ENCODE results near the gene G3BP2.
A peak's percentile ranks its signal among the peaks of the same experiment; 100 is the strongest.
"Not testable (repeated sequence)": the region's sequence is repeated elsewhere in the genome, so short reads cannot be mapped to it uniquely, and the experiment has no call there.

The G3BP2 gene

GRCh38 chr4:75683482-75684155 is 10.4 kb upstream of the G3BP2 start:
- no peak for DNase-seq

- no peak for DNase-seq
These were observed 6.8 kb upstream of the G3BP2 start for GRCh38 chr4:75679876-75680575.

DNA sequence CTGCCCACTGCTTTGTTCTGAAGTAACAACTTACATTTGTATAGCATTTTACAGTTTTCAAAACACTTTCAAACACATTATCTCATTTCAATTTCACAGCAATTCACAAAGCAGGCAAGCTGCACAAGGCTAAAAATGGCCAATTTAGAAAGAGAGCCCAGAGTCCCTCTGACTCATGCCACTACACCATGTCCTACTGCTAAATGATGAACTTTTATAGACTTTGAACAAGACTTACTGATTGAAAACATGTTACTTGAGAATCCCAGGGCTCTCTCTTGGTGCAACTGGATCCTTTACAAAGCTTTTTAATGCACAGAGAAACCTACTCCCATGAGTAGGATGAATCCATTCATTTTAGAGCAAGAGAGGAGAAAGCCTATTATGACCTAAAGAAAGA is 5.8 kb upstream of the G3BP2 start:
- DNase-seq, result no peak

DNA sequence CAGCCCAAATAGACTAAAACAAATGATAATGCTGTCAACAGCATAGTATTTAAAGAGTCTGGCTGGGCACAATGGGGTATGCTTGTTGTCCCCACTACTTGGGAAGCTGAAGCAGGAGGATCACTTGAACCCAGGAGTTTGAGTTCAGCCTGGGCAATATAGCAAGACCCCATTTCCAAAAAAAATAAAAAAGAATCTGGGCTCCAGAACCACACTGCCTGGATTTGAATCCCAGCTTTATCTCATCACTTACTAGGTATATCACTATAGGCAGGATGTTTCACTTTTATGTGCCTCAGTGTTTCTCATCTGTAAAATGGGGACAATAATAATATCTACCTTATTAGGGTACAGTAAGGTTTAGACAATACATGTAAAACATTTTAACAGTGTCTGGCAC is 5.3 kb upstream of the G3BP2 start:
- no peak for DNase-seq

GRCh38 chr4:75675004-75675531 is 1.9 kb upstream of the G3BP2 start:
- no peak for DNase-seq

DNA sequence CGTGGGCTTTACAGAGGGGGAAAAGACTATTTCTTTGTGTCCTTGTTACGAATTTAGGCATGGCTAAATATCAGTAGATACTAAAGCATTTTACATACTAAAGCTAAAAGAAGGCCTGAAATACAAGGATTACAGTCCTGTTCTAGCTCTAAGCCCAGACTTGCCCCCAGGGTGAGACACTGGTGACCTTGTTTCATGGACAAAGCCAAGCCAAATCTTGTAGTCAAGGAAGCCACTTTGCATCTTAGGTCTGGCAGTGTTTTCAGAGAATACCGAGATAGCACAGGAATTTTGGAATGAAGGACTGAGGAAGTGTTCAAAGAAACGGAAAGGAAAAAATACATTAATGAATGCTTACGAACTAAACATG is 733 bp upstream of the G3BP2 start:
- no peak for DNase-seq

GRCh38 chr4:75672461-75673026 is 667 bp downstream of the G3BP2 start:
- DNase-seq, result peak; percentile 46

GRCh38 chr4:75671802-75672421 is 1.3 kb downstream of the G3BP2 start:
- no peak for DNase-seq

GRCh38 chr4:75668596-75668995 is 4.6 kb downstream of the G3BP2 start:
- DNase-seq, result no peak

- not testable (repeated sequence) for DNase-seq
These were observed 5.6 kb downstream of the G3BP2 start for GRCh38 chr4:75667636-75668035.

DNA sequence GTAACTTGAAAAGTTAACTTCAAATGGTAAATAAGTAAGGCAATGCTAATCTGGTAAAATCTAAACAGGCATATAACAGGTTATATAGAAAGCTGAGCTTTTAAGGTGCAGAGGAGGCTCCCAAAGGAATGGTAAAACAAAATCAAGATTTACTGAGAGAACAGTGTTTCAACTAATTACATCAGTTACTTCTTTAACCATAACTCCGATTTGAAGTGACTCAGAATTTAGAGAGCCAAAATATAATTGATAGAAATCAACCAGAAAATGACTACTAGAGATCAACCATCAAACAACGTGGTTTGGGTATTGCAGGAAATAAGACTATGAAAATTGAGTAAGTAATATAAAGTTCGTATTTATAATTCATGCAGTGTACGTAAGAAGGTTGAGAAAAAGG is 6.9 kb downstream of the G3BP2 start:
- DNase-seq, result no peak

DNA sequence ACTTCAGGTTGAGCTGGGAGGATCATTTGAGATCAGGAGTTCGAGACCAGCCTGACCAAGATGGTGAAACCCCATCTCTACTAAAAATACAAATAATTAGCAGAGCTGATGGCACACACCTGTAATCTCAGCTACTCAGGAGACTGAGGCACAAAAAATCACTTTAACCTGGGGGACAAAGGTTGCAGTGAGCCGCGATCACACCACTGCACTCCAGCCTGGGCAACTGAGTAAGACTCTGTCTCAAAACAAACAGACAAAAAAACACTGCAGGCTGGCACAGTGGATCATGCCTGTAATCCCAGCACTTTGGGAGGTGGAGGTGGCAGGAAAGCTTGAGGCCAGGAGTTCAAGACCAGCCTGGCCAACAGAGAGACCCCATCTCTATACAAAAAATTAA is 8.6 kb downstream of the G3BP2 start:
- not testable (repeated sequence) for DNase-seq

DNA sequence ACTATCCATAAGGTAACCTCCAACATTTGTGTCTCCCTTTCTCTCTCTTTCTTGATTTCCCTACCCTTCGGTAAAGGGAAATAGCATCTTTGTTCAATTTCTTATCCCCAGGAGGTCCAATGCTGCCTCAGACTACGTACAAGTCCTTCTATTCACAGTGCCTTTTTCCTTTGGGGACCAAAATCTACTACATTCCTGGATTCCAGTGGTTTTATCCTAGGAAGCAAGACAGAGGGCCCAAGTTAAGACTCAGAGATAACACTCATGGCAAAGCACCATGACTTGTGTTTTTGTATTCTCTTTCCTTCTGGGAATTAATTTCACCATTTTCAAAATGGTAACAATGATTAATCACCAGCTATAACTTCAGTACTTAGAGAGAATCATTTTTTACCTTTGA is 10.6 kb downstream of the G3BP2 start:
- DNase-seq, result no peak

GRCh38 chr4:75660491-75660890 is 12.7 kb downstream of the G3BP2 start:
- DNase-seq, result no peak

DNA sequence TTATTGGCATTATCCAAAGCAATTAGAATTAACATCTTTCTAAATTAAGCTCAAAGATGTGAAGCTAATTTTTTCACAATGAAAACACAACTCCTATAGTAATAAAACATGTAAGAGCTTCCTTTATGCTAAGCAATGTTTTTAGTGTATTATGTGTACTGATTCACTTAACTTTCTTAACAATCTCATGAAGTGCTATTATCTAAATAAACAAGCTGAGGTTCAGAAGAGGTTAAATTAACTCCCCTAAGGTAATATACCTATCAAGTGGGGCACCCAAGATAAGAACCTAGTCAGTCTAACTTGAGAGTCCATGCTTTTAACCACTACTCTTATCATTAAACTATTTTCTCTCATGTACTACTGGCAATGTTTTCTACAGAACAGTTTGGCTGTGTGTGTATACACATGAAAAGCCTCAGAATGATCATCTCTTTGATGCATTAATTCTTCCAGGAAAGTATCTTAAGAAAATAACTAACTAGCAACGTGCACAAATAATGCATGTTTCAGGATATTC is 13.6 kb downstream of the G3BP2 start:
- DNase-seq, result no peak

DNA sequence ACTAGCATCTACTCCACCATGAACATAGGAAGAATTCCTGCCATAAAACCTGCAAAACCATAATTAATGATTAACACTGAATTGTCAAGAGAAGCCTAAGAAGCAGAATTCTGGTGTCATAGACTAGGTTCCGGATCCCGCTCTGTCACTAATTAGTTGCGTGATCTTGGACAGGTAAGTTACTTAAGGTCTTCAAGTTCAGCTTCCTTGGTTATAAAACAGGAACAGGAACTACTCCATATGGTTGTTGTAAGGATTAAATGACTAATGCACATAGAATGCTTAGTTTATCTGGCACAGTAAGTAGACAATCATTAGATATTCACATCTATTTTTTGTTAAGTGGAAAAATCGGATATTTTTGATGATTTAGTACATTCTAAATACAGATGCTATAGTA is 14.3 kb downstream of the G3BP2 start:
- no peak for DNase-seq

GRCh38 chr4:75655562-75655961 is 17.6 kb downstream of the G3BP2 start:
- DNase-seq, result no peak

GRCh38 chr4:75654905-75655304 is 18.3 kb downstream of the G3BP2 start:
- no peak for DNase-seq

- no peak for DNase-seq
These were observed 19.2 kb downstream of the G3BP2 start for GRCh38 chr4:75653845-75654503.

DNA sequence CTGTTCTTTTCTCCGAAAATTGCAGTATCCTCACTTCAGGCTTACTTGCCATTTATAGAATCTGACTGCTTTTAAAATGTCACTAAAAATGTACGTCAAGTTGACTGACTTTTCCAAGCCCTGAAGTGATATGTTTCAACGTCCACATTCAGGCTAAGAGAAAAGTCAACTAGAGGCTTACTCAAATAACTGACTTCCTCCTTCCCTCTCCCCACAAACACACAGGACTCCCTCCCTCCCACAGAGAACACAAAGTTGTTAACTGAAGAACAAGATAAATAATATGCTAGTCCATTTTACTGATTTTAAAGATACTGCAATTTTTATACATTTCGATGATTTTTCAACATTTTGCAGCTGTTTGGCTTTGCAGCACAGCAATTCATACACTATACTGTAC is 29.1 kb downstream of the G3BP2 start:
- DNase-seq, result no peak

GRCh38 chr4:75643651-75644050 is 29.6 kb downstream of the G3BP2 start:
- no peak for DNase-seq

DNA sequence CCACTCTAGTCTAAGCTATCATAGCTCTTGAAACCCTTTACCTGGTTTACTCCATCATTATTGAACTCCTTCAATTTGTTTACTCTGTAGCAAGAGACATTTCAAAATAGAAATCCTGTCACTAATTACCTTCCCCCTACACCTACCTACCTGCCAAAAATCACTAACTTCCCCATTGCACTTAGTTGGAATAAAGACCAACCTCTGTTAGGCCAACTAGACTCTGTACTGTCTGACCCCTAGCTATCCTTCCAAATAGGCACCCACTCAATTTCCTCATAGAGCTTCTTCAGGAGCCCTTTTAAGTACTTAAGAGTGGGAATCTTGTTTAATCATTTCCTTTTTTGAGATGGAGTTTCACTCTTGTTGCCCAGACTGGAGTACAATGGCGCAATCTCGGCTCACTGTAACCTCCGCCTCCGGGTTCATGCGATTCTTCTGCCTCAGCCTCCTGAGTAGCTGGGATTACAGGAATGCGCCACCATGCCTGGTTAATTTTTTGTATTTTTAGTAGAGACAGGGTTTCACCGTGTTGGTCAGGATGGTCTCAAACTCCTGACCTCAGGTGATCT is 34.0 kb downstream of the G3BP2 start:
- no peak for DNase-seq

DNA sequence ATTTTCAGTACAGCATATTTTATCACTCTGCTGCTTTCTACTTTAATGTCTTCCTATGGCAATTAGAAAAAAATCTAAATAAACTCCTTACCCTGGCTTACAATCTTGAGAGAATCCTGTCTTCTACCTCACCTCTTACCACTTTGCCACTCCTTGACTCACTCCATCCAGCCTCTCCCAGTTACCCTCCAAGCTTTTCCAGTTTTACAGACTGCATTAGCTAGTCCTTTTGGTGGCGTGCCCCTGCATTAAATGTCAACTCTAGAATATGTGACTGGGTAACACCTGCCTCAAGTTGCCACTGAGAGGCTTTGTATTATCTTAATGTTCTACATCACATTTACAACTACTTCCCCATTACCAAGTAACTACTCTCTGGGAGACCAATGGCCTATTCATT is 35.4 kb downstream of the G3BP2 start:
- DNase-seq, result no peak
